ENCODE results near the gene PARP9.
A peak's percentile ranks its signal among the peaks of the same experiment; 100 is the strongest.

Gene PARP9

DNA sequence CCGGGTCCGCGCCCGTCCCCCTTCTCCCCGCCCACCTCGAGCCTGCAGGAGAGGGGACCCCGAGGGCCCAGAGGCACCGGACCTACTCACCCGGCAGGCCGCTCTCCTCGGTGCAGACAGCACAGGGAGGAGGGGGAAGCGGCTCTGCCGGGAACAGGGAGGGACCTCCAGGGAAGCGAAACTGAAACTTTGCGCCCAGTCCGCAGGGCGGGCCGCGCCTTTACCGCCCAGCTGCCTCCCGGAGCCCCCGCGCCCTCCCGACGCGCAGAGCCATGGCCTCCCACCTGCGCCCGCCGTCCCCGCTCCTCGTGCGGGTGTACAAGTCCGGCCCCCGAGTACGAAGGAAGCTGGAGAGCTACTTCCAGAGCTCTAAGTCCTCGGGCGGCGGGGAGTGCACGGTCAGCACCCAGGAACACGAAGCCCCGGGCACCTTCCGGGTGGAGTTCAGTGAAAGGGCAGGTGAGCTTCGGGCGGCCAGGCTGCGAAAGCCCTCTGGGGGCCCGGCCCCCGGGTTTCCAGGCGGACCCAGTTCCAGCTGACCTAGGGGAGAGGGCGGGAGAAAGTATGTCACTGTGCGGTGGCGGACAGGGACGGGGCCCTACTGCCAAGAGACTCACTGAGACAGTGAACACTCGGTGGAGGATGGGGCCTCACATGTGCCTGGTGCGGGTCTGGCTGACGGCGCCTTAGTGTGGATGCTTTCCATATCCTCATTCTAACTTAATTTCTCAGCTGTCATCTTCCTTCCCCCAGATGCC lies at the start of gene PARP9, which contains the start of gene DTX3L:
PARP9 (minus strand) TSS at position 146 of the 758 bp plus-strand sequence. CDS start 4,680 bp downstream, outside the sequence.
DTX3L (plus strand) TSS at position 184 of the 758 bp plus-strand sequence; CDS start at position 273, 89 bp downstream.
- peak; percentile 85 for DNase-seq

DNA sequence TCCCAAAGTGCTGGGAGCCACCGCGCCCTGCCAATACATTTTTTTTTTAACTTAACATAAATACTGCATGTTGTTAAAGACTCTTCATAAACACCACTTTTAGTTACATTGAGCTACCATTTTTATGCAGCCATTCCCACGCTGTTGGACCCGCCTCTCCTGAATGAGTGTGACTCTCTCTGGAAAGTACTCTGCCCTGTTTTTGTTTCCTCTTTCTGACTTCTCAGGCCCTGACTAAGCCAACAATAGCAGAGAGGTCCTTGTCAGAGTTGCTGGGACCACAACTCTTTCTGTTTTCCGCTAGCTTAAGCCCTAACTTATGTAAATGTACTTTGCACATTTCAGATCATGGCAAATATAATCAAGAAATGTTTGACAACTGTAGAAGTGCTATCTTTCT lies 48.6 kb upstream of the PARP9 start:
- DNase-seq = no peak

DNA sequence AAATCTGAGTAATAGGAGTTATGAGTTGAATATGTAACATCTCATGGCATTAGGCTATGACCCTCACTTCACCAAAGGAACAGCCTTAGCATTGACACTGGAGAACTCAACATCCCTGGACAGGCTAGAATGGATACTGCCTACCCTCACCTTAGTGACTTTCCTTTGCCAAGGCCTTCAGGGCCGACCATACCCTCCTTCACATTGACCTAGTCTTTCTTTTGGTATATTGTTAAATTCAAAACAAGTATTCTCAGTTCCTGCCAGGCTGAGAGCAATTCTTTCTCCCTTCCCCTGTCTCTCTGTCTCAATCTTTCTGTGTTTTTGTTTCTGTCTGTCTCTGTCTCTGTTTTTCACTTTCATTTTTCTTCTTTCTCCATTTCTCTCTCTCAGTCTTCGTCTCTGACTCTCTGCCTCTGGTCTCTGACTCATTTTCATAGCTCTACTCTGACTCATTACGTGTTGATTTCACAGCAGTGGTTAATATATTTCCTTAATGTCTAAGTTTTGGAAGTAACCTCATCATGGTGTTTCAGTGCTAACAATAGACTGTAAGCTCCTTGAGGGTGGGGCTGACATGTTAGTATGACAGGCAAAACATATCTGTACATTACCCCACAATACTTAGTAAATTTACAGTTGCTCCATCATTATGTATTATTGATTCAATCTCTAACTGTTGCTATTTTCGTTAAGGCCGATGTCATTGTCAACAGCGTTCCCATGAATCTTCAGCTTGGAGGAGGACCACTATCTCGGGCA lies 45.9 kb upstream of the PARP9 start:
- no peak for DNase-seq

DNA sequence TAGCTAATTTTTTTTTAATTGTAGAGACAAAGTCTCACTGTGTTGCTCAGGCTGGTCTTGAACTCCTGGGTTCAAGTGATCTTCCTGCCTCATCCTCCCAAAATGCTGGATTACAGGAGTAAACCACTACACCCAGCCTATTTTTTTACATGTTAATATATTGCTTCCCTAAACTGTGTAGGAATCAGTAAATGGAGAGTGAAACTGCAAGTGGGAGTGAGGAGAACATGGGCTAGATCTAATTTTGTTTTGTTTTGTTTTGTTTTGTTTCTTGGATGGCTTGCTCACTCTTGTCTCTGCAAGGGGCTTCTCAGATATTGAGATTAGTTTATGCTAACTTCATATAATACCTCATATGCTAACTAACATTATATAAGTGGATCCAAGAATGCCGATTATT lies 44.8 kb upstream of the PARP9 start:
- DNase-seq = no peak

DNA sequence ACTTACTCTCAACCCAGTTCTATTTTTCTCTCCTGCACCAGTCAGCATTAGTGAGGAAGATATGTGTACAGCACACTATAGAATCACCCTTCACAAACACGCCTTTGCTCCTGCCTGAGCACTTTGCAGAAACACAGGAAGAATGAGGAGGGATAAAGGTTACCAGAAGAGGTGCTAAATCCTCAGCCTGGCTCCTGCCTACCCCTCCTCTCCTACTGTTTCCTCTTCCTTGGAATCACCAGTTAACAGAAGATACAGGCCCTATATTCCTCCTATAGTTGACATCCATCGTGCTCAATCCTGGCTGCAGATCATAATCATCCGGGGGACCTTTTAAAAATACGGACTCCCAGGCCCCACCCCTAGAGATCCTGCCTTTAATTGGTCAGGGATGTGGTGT lies 42.2 kb upstream of the PARP9 start:
- DNase-seq = no peak

DNA sequence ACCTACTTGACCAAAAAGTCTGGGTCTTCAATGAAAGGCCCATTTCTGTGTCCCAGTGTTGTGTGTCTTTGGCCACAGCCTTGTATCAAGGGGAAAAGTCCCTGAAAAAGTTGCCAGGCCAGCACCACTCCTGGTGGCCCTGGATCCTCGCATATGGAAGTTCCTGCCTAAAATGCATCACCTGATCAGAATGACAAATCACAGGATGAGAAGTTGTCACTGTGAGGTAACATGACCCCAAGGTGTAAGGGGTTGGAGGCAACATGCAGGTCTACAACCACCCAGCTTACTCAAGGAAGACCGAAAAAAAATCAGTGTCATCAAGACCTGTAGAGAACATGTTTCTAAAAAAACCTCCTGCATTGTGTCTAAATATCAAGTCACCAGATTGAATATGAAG lies 39.0 kb upstream of the PARP9 start:
- no peak for DNase-seq

DNA sequence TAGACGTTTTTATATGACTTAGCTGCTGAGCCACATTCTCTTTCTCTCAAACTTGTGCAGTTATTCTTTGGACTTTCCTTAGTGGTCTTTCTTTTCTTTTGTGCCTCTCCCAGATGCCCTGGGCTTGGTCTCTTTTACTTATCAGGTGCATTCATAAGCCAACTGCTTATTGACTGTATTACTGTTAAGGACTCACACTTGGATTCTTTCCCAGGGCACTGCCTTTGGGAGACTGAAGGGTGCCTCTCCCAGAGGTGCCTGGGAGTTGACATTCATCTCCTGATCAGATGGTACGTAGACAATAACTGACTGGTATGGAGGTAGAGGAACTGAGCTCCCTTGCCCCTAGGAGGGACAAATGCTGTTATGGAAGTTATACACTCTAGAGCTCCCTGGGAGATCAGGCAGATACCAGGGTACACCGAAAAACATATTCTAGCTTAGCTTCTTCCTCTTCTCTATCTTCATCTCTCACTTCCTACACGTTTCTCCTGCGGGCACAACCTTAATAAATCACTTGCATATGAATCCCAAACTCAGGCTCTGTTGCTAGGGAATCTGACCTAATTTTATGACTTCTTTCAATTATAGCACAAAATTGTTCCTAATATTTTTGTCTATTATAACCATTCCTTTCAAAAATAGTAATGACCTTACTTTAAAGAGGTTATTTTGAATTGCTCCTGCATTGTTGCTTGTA lies 38.1 kb upstream of the PARP9 start:
- no peak for DNase-seq

DNA sequence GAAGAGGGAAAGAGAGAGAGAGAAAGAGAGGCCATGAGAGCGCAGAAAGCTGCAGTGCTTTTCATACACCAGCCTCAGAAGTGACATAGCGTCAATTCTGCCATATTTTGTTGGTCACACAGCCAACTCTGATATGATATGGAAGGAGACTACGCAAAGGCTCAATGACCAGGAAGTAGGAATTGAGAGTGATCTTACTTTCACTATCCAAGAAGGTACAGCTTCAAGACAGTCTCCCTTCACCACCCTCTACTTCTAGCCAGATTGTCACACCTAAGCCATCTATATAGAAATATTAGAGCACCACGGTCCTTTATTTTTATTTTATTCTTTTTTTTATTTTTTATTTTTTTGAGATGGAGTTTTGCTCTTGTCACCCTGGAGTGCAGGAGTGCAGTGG lies 34.5 kb upstream of the PARP9 start:
- no peak for DNase-seq

DNA sequence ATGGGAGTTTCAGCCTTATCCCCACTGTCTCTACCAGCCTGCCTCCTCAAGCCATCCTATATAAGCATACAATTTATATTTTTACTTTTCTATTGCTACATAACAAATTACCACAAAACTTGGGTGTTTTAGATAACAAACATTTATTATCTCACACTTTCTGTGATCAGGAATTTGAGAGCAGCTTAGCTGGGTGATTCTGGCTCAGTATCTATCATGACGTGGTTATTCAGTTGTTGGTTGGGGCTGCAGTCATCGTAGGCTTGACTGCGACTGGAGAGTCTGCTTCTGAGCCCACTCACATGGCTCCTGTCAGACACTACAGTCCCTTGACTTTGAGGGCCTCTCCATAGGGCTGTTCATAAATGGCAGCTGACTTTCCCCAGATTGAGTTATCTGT lies 34.1 kb upstream of the PARP9 start:
- no peak for DNase-seq

DNA sequence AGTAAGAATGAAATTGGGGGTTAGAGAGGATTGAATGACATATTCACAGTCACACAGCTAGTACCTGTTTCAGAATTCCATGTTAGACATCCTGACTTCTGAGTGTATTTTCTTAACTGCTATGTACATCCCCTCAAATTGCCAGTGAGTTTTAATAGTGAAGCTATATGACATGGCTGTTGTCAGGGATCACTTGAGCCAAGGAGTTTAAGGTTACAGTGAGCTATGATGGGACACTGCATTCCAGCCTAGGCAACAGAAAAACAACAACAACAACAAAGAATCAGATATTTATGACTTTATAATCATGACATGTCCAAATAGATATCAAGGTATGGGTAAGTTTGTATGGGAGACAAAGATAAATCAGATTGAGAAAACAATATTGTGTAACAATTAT lies 29.9 kb upstream of the PARP9 start:
- no peak for DNase-seq

DNA sequence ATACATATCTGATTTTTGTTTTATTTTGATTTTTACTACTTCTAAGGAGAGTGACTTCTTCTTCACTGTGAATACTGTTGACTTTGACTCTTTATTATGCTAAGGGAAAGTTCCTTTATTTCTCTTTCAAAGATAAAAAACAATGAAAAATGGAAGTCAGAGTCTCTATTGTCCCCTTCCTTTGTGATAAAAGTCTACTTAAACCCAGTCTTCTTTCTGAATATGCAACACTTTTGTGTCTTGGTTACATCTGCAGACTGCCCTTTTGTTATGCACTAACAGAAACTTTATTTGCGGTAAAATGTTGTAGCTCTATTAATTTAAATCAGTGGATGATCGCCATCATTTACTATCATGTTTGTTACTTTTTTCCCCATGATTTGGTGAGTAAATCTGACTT lies 26.5 kb upstream of the PARP9 start:
- no peak for DNase-seq

DNA sequence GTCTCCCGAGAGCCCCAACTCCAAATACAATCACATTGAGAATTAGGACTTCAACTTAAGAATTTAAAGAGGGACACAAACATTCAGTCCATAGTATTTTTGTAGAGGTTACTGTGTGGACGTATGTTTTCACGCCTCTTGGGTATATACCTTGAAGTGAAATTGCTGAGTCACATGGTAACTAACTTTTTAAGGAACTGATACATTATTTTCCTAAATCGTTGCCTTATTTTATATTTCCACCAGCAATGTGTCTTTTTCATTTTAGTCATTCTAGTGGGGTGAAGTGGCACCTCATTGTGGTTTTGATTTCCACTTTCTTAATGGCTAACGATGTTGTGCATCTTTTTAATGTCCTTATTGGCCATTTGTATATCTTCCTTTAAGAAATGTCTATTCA lies 25.2 kb upstream of the PARP9 start:
- no peak for DNase-seq

DNA sequence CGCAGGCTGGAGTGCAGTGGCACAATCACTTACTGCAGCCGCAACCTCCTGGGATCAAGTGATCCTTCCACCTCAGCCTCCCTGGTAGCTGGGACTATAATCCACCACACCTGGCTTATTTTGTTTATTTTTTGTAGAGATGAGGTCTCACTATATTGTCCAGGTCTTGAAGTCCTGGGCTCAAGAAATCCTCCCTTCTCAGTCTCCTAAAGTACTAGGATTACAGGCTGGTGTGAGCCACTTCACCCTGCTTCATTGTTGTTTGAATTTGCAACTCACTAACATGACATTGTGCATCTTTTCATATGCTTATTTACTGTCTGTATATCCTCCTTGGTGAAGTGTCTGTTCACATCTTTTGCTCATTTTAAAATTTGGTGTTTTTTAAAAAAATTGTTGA lies 23.5 kb upstream of the PARP9 start:
- no peak for DNase-seq

DNA sequence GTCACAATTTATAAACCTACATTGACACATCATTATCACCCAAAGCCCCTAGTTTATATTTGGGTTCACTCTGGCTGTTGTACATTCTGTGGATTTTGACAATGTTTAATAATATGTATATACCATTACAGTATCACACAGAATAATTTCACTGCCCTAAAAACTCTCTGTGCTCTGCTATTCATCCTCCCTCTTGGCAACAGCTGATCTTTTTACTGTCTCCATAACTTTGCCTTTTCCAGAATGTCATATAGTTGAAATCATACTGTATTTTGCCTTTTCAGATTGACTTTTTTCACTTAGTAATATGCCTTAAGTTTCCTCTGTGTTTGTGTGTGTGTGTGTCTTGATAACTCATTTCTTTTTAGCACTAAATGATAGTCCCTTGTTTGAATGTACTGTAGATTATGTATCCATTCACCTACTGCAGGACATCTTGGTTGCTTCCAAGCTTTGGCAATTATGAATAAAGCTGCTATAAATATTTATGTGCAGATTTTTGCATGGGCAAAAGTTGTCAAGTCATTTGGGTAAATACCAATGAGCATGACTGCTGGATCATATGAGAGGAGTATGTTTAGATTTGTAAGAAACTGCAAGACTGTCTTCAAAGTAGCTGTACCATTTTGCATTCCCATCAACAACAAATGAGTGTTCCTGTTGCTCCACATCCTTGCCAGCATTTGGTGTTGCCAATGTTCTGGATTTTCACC lies 22.8 kb upstream of the PARP9 start:
- DNase-seq = no peak

DNA sequence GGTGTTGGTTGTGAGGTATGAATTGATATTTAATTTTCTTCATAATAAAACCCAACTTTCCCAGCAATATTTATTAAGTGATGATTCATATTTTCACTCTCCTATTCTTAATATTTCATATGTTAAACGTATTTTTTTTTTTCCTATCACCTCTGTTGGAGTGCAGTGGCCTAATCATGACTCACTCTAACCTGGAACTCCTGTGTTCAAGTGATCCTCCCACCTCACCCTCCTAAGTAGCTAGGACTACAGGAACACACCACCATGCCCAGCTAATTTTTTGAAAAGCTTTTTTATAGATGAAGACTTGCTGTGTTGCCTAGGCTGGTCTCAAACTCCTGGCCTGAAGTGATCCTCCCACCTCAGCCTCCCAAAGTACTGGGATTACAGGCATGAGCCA lies 22.0 kb upstream of the PARP9 start:
- no peak for DNase-seq

DNA sequence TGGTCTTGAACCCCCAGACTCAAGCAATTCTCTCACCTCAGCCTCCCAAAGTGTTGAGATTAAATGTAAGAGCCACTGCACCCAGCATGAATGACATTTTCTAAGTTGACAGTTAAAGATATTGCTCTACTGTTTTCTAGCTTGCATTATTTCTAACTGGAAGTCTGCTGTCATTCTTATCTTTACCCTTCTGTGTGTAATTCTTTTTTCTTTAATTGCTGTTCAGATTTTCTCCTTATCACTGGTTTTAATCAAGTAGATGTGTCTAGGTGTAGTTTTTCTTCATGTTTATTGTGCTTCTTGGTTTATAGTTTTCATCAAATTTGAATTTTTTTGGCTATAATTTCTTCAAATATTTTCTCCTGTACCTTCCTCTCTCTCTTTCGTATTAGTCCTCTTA lies 18.3 kb upstream of the PARP9 start:
- DNase-seq = no peak

DNA sequence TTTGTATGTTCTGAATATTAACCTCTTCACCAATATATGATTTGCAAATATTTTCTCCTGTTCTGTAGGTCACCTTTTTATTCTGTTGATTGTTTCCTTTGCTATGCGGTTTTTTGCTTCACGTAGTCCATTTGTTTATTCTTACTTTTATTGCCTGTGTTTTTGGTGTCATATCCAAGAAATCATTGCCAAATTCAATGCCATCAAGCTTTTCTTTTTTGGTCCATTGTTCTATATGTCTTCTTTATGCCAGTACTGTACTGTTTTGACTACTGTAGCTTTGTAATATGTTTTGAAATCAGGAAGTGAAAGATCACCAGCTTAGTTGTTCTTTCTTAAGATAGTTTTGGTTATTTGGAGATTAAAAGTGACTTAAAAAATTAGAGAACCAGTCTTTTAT lies 17.5 kb upstream of the PARP9 start:
- DNase-seq = no peak

DNA sequence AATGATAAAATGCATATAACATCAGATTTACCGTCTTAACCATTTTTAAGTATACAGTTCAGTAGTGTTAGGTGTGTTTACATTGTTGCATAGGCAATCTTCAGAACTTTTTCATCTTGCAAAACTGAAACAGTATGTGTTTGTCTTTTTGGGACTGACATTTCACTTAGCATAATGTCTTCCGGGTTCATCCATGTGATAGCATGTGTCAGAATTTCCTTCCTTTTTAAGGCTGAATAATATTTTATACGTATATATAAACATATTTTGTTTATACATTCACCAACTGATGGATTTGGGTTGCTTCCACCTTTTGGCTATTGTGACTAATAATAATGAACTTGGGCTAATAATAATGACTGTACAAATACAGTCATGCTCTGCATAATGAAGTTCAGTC lies 16.4 kb upstream of the PARP9 start:
- DNase-seq = no peak

DNA sequence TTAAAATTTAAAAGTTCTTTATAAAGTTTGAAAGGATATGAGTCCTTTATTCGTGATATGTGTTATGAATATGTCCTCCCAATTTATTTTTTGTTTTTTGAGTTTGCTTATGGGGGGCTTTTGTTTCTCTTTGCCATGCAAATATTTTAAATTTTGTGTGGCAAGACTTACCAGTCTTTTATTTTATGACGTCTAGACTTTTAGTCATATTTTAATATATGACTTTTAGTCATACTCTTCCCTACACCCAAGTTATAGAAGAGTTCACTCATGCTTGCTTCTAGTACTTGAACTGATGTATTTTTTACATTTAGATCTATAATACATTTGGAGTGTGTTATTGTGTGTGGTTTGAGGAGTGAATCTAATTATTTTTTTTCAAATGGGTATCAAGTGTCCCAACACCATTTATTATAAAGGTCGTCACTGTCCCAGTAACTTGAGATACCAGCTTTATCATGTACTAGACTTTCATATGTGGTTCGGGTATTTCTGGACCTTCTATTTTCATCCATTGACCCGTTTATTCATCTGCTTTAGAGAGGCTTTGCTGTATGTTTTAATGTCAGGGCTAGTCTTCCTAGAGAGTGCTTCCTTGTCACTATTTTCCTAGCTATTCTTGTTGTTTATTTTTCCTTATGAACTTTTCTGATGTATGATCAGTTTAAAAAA lies 14.1 kb upstream of the PARP9 start:
- DNase-seq = no peak

DNA sequence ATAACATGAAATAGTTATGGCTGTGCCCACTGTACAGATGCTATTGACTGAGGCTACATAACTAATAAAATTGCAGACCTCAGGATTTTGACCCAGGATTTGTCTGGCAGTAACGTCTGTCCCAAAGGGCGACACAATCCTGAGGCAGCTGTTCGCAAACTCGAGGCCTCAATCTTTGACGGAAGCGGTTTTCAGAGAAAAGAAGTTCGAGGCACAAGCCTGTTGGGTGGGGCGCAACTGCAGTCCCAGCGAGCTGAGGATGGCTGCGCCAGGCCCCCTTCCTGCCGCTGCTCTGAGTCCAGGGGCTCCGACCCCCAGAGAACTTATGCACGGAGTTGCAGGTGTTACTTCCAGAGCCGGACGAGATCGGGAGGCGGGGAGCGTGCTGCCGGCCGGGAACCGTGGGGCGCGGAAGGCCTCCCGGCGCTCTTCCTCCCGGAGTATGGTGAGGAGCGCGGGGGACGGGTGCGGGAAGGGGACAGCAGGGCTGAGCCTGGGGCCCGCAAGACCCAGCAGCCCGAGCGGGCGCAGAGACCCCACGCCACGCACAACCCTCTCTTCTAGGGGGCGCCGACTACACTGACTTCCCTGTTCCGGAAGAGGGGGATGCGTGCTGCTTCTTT lies 13.4 kb upstream of the PARP9 start, which contains the start of gene PARP15:
PARP15 (plus strand) TSS at position 242 of the 623 bp plus-strand sequence; CDS start at position 260, 18 bp downstream.
- DNase-seq = peak; percentile 46

DNA sequence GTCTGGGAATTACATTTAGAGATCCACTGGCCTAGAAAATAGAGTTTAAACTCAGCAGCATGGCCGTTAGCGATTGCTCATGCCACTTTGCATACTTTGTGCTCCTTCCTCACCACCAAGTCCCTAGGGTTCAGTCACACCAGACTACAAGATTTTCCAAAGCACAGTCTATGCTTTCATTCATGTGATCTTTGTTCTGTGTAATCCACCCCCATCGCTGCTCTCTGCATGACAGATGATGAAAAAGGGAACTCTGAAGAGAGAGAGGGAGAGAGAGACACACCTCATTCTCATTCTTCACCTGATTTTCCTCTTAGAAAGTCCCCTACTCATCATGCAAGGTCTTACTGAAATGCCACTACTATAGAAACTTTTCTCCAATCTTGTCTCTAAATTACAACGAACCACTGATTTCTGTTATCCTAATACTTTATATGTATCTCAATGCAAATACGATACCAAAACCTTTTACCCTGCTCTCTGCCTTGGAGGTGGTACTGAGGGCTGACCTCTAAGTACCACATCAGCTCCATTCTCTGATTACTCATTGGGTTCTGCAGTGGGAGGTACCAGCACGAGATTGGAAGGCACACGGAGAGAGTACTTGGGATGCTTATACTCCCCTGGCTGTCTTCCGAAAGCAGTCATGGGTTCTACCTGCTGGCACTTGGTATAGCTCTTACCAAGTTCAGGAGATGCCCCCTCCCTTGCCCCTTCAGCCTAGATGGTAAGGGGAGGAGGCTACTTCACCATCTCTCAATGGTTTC lies 12.3 kb upstream of the PARP9 start:
- DNase-seq = no peak

Measured in right forelimb (tissue), 1 donor.